Measurements from ENCODE around the gene RPTOR. TPM values are rescaled to one million over a fixed set of nuclear protein-coding genes. Genes with fewer than 3 reads are reported as not detected.

Gene RPTOR
- total RNA-seq, 1 experiment from 2014 or later = 58.0 TPM

- CTCF ChIA-PET = interaction anchor here (0.7 kb wide), 1 partner anchor 78 kb away, joined by 3 read pairs; no protein-coding TSS in a partner anchor
- POLR2A ChIA-PET = no interaction called here
- no peak overlapping the region for H3K4me3 ChIP-seq (ENCODE audit: low read depth in 2 of 2, low read length in 2 of 2)
- TF ChIP-seq POLR2AphosphoS5 (IDR thresholded peaks at IDR 0.05; ENCODE audit: low read depth, low read length) (0 out of 2 replicates have a peak, but pooled peaks have one; percentile 32), CTCF (IDR thresholded peaks at IDR 0.05) (no peak)
- H3K4me1 ChIP-seq (ENCODE audit: control insufficient read depth, insufficient read depth, low read length) = peaks cover 16% of the 10 kb centered on the region
- intact Hi-C loops (cut with micrococcal nuclease; ENCODE audit: unreplicated experiment) = no loop called here
- DNase-seq (ENCODE audit: low read depth, low spot score) (no peak), ATAC-seq (no peak)
- H3K36me3 ChIP-seq (ENCODE audit: control insufficient read depth, insufficient read depth, low read length) = no peaks in the 10 kb centered on the region
- no TSS peak for BruUV-seq (replicated peaks)
- H3K9me3 ChIP-seq (ENCODE audit: control insufficient read depth, insufficient read depth, low read depth, low read length) = no peaks in the 10 kb centered on the region
- H3K27ac ChIP-seq (ENCODE audit: low read length) = no peak overlapping the region
- in situ Hi-C loops (cut with HindIII; ENCODE audit: low pct_unique_long_range_greater_than_20kb, low sequenced_read_pairs) = no loop called here
- H3K27me3 ChIP-seq (ENCODE audit: control insufficient read depth, insufficient read depth, low read length) = no peaks in the 10 kb centered on the region
Measured at GRCh38 chr17:80859002-80859941, 314.6 kb downstream of the RPTOR start.

GRCh38 chr17:80860101-80860671 lies 315.5 kb downstream of the RPTOR start:
- Histone ChIP-seq H3K27me3 (ENCODE audit: control insufficient read depth, insufficient read depth, low read length) (no peaks in the 10 kb centered on the region), H3K27ac (ENCODE audit: low read length) (no peak overlapping the region), H3K4me3 (ENCODE audit: low read depth in 2 of 2, low read length in 2 of 2) (no peak overlapping the region), H3K9me3 (ENCODE audit: control insufficient read depth, insufficient read depth, low read depth, low read length) (no peaks in the 10 kb centered on the region), H3K4me1 (ENCODE audit: control insufficient read depth, insufficient read depth, low read length) (peaks cover 16% of the 10 kb centered on the region), H3K36me3 (ENCODE audit: control insufficient read depth, insufficient read depth, low read length) (no peaks in the 10 kb centered on the region)
- ChIA-PET CTCF (no interaction called here), POLR2A (interaction anchor here (0.6 kb wide), 1 partner anchor 191 kb away, joined by 3 read pairs; no protein-coding TSS in a partner anchor)
- TF ChIP-seq POLR2AphosphoS5 (IDR thresholded peaks at IDR 0.05; ENCODE audit: low read depth, low read length) = no peak
- TF ChIP-seq CTCF (IDR thresholded peaks at IDR 0.05) = no peak
- TF ChIP-seq TCF7L2 (IDR thresholded peaks at IDR 0.05; ENCODE audit: low read depth, low read length) = no peak
- no peak for TF ChIP-seq REST (IDR thresholded peaks at IDR 0.05; ENCODE audit: insufficient read depth in 1 of 2, low read depth in 2 of 2, low read length in 1 of 2)
- ATAC-seq (no peak), DNase-seq (ENCODE audit: low read depth, low spot score) (no peak)
- in situ Hi-C loops (cut with HindIII; ENCODE audit: low pct_unique_long_range_greater_than_20kb, low sequenced_read_pairs) (loop anchor here (5.0 kb wide), 1 partner anchor 37 kb away; no protein-coding TSS in a partner anchor), intact Hi-C loops (cut with micrococcal nuclease; ENCODE audit: unreplicated experiment) (no loop called here)
- BruUV-seq (replicated peaks) = no TSS peak
